ENCODE measurements around the gene MTHFD1L. TPM values are rescaled to one million over a fixed set of nuclear protein-coding genes. Genes with fewer than 3 reads are reported as not detected.

MTHFD1L gene
- total and polyA plus RNA-seq, 2 of the 4 experiments (the other 2 are of a cell fraction), result 43.5 to 53.2 TPM

GRCh38 chr6:151073146-151073545 lies 207.6 kb downstream of the MTHFD1L start:
- H3K27me3 ChIP-seq (ENCODE audit: control insufficient read depth, insufficient read depth, low read length), result no peaks in the 10 kb centered on the region
- peak overlapping the region; percentile 20; the same call in 1 of the 2 replicates for H3K18ac ChIP-seq (ENCODE audit: low read depth, low read length)
- H3K36me3 ChIP-seq (ENCODE audit: control insufficient read depth, insufficient read depth, low read length), result peaks cover 11% of the 10 kb centered on the region
- DNase-seq, result no peak
- H4K91ac ChIP-seq (ENCODE audit: insufficient read depth, low read depth, low read length), result no peak overlapping the region; the same call in 1 of the 2 replicates
- dilution Hi-C loops (cut with HindIII; ENCODE audit: low sequenced_read_pairs, unreplicated experiment), result no loop called here
- no CpG with 5 or more reads among the region's 4 CpGs for WGBS, 2 experiments (ENCODE audit: extremely low coverage in 2 of 2, insufficient read length in 1 of 2)
- intact Hi-C loops (cut with micrococcal nuclease), result no loop called here
- H2BK20ac ChIP-seq (ENCODE audit: low read depth, low read length), result no peak overlapping the region
- H4K8ac ChIP-seq (ENCODE audit: low read depth in 2 of 2, low read length in 2 of 2), result no peak overlapping the region
- in situ Hi-C loops (cut with MboI; ENCODE audit: low sequenced_read_pairs), result loop anchor here (25.0 kb wide), 1 partner anchor 1236 kb away; no protein-coding TSS in a partner anchor
- H3K4me3 ChIP-seq (ENCODE audit: insufficient read depth, low read depth, low read length), result no peak overlapping the region
- no peak overlapping the region for H3K4me2 ChIP-seq (ENCODE audit: low read depth, low read length)
- H3K14ac ChIP-seq (replicated peaks; ENCODE audit: low read depth, low read length), result no peak overlapping the region
- H3K4ac ChIP-seq (ENCODE audit: low read depth, low read length), result no peak overlapping the region
- no peak overlapping the region for H3K27ac ChIP-seq (ENCODE audit: insufficient read depth, low read length)
- no peak overlapping the region for H2AK5ac ChIP-seq (ENCODE audit: low read depth, low read length)
- H2BK120ac ChIP-seq (ENCODE audit: low read depth, low read length), result no peak overlapping the region
- H3K23ac ChIP-seq (ENCODE audit: low read depth, low read length), result 0 out of 2 replicates have a peak overlapping the region, but pooled peaks have one; percentile 15
- no peak overlapping the region for H2AK9ac ChIP-seq (replicated peaks; ENCODE audit: low read depth, low read length, poor library complexity)
- POLR2A ChIA-PET (ENCODE audit: unreplicated experiment), result no interaction called here
- H3K79me1 ChIP-seq (ENCODE audit: low read depth in 1 of 2, low read length in 2 of 2), result peaks cover 25 to 41% of the 10 kb centered on the region in 2 experiments
- H2BK5ac ChIP-seq (ENCODE audit: low read depth, low read length, poor library complexity, severe bottlenecking), result no peak overlapping the region
- peaks cover 20% of the 10 kb centered on the region for H3K4me1 ChIP-seq (ENCODE audit: control insufficient read depth, insufficient read depth, low read length)
- peaks cover 13% of the 10 kb centered on the region for H3K9me1 ChIP-seq (ENCODE audit: insufficient read depth, low read length)
- TF ChIP-seq RFX5 (IDR thresholded peaks at IDR 0.05; ENCODE audit: low read depth, low read length), result no peak
- TF ChIP-seq NFE2L2 (IDR thresholded peaks at IDR 0.05; ENCODE audit: low read depth, low read length), result no peak
- no peak overlapping the region for H2BK15ac ChIP-seq (ENCODE audit: low read depth, low read length)
- no peak overlapping the region for H3K56ac ChIP-seq (ENCODE audit: extremely low read depth, insufficient read depth, low read length)
- H3K9me3 ChIP-seq (ENCODE audit: control insufficient read depth, insufficient read depth, low read length), result no peaks in the 10 kb centered on the region
- no TSS peak for BruUV-seq (replicated peaks)
- no peak overlapping the region for H2AFZ ChIP-seq (replicated peaks; ENCODE audit: low read length, poor library complexity)
- H3K9ac ChIP-seq (ENCODE audit: low read depth, low read length), result no peak overlapping the region
- no peak for ATAC-seq (ENCODE audit: low read depth)
- H4K20me1 ChIP-seq (ENCODE audit: insufficient read depth, low read length), result peaks cover 5% of the 10 kb centered on the region
- H4K5ac ChIP-seq (ENCODE audit: low read depth, low read length), result peak overlapping the region; percentile 19; the same call in 1 of the 2 replicates
- CTCF ChIA-PET, result no interaction called here
